ENCODE data around the gene HSPA1L. TPM values are rescaled to one million over a fixed set of nuclear protein-coding genes. Genes with fewer than 3 reads are reported as not detected.
A peak's percentile ranks its signal among the peaks of the same experiment; 100 is the strongest.
"Not testable (repeated sequence)": the region's sequence is repeated elsewhere in the genome, so short reads cannot be mapped to it uniquely, and the experiment has no call there.

HSPA1L gene
- total and polyA plus RNA-seq, 2 donors (not counting 1 experiment from before 2014, with no cell fraction given) = 0.81 to 2.0 TPM

GRCh38 chr6:31819871-31820299 lies 4.8 kb upstream of the HSPA1L start:
- H3K4me1 Mint-ChIP-seq = peaks cover 26% of the 10 kb centered on the region
- TF ChIP-seq, protein P1, sequence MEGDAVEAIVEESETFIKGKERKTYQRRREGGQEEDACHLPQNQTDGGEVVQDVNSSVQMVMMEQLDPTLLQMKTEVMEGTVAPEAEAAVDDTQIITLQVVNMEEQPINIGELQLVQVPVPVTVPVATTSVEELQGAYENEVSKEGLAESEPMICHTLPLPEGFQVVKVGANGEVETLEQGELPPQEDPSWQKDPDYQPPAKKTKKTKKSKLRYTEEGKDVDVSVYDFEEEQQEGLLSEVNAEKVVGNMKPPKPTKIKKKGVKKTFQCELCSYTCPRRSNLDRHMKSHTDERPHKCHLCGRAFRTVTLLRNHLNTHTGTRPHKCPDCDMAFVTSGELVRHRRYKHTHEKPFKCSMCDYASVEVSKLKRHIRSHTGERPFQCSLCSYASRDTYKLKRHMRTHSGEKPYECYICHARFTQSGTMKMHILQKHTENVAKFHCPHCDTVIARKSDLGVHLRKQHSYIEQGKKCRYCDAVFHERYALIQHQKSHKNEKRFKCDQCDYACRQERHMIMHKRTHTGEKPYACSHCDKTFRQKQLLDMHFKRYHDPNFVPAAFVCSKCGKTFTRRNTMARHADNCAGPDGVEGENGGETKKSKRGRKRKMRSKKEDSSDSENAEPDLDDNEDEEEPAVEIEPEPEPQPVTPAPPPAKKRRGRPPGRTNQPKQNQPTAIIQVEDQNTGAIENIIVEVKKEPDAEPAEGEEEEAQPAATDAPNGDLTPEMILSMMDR (IDR thresholded peaks at IDR 0.05) = no peak
- TF ChIP-seq EZH2 (IDR thresholded peaks at IDR 0.05; ENCODE audit: borderline replicate concordance, insufficient read depth, low read depth, low read length, poor library complexity, severe bottlenecking) = no peak
- H3K27ac Mint-ChIP-seq = peak overlapping the region; percentile 38
- Histone ChIP-seq H3K79me2 (ENCODE audit: control insufficient read depth, insufficient read depth, low read length) (no peaks in the 10 kb centered on the region), H3K9me3 (ENCODE audit: control extremely low read depth in 1 of 3, control insufficient read depth in 2 of 3, insufficient read depth in 1 of 3, low read length in 2 of 3) (no peaks in the 10 kb centered on the region), H2AFZ (ENCODE audit: insufficient read depth, low read depth, low read length, poor library complexity, severe bottlenecking) (no peak overlapping the region), H4K20me1 (ENCODE audit: control insufficient read depth, insufficient read depth, low read length, poor library complexity, severe bottlenecking) (no peaks in the 10 kb centered on the region), H3K27me3 (replicated peaks in 1 of 4; ENCODE audit: control extremely low read depth in 1 of 4, control insufficient read depth in 3 of 4, insufficient read depth in 4 of 4, low read length in 3 of 4) (no peaks in the 10 kb centered on the region), H3K27ac (ENCODE audit: low read length in 2 of 2) (no peak overlapping the region), H3K36me3 (replicated peaks in 1 of 2; ENCODE audit: control extremely low read depth in 1 of 2, control insufficient read depth in 1 of 2, extremely low read depth in 1 of 2, insufficient read depth in 2 of 2, low read length in 1 of 2) (no peaks in the 10 kb centered on the region), H3K9ac (ENCODE audit: low read length) (no peak overlapping the region), H3K4me3 (ENCODE audit: control extremely low read depth in 1 of 5, extremely low read depth in 1 of 5, insufficient read depth in 1 of 5, low read depth in 2 of 5, low read length in 4 of 5) (no peak overlapping the region), H3K4me1 (ENCODE audit: control insufficient read depth in 2 of 2, insufficient read depth in 2 of 2, low read length in 2 of 2) (peaks cover 24 to 33% of the 10 kb centered on the region in 2 donors), H3K4me2 (replicated peaks; ENCODE audit: low read depth, low read length, poor library complexity, severe bottlenecking) (no peak overlapping the region)
- intact Hi-C loops (cut with micrococcal nuclease) = loop anchor here (5.0 kb wide), 1 partner anchor 42 kb away; the partner anchor contains the start of gene NEU1
- no peaks in the 10 kb centered on the region for H3K9me3 Mint-ChIP-seq (ENCODE audit: insufficient read depth)
- ChIA-PET CTCF (interaction anchor here (0.7 to 1.5 kb wide), 4 partner anchors 13 to 92 kb away, joined by 3 to 7 read pairs (median 4); partner anchors contain the start of gene LSM2), POLR2A (interaction anchor here (0.7 kb wide), 1 partner anchor 89 kb away, joined by 11 read pairs; no protein-coding TSS in a partner anchor)
- no peak for ATAC-seq (ENCODE audit: low read depth)
- peak overlapping the region; percentile 68 for H3K4me3 Mint-ChIP-seq
- DNase-seq = no peak
- no peaks in the 10 kb centered on the region for H3K27me3 Mint-ChIP-seq

DNA sequence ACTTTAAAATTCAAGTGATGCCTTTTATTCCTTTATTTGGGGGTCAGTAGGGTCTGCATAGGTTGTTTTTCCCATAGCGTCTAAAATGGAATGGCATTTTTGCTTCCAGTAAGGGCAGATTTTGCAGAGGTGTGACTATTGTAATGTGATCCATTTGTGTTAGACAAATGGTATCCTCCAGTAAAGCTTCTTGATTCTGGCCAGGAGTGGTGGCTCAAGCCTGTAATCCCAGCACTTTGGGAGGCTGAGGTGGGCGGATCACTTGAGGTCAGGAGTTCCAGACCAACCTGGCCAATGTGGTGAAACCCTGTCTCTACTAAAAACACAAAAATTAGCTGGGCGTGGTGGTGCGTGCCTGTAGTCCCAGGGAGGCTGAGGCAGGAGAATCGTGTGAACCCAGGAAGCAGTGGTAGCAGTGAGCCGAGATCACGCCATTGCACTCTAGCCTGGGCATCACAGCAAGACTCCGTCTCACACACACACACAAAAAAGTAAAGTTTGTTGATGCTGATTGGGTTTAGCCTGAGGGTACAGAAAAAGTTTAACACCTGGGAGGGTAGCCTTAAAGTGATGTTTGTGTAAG lies 2.9 kb upstream of the HSPA1L start:
- DNase-seq; H3K27me3 ChIP-seq (replicated peaks in 1 of 4; ENCODE audit: control extremely low read depth in 1 of 4, control insufficient read depth in 3 of 4, insufficient read depth in 4 of 4, low read length in 3 of 4); H3K9me3 Mint-ChIP-seq (ENCODE audit: insufficient read depth); H3K79me2 ChIP-seq (ENCODE audit: control insufficient read depth, insufficient read depth, low read length); H3K36me3 ChIP-seq (replicated peaks in 1 of 2; ENCODE audit: control extremely low read depth in 1 of 2, control insufficient read depth in 1 of 2, extremely low read depth in 1 of 2, insufficient read depth in 2 of 2, low read length in 1 of 2); H3K9me3 ChIP-seq (ENCODE audit: control extremely low read depth in 1 of 3, control insufficient read depth in 2 of 3, insufficient read depth in 1 of 3, low read length in 2 of 3); POLR2A ChIA-PET; H3K27me3 Mint-ChIP-seq; H4K20me1 ChIP-seq (ENCODE audit: control insufficient read depth, insufficient read depth, low read length, poor library complexity, severe bottlenecking); ATAC-seq (ENCODE audit: low read depth): not testable (repeated sequence)
- 44% methylated on average over 5 of the region's 8 CpGs for WGBS (ENCODE audit: insufficient coverage)
- H3K4me3 ChIP-seq (ENCODE audit: control extremely low read depth in 1 of 5, extremely low read depth in 1 of 5, insufficient read depth in 1 of 5, low read depth in 2 of 5, low read length in 4 of 5) = peak overlapping the region in 4 of 5 experiments; percentile 4 to 79 (median 40)
- H3K4me3 Mint-ChIP-seq = peak overlapping the region; percentile 53
- H3K27ac ChIP-seq (ENCODE audit: low read length in 2 of 2) = peak overlapping the region in 1 of 2 donors; percentile 47
- intact Hi-C loops (cut with micrococcal nuclease) = loop anchor here (5.0 kb wide), 1 partner anchor 44 kb away; the partner anchor contains the start of gene NEU1
- H3K4me1 ChIP-seq (ENCODE audit: control insufficient read depth in 2 of 2, insufficient read depth in 2 of 2, low read length in 2 of 2) = peaks cover 30 to 48% of the 10 kb centered on the region in 2 donors
- H3K9ac ChIP-seq (ENCODE audit: low read length) = peak overlapping the region; percentile 58
- H3K4me2 ChIP-seq (replicated peaks; ENCODE audit: low read depth, low read length, poor library complexity, severe bottlenecking) = peak overlapping the region; percentile 40
- peaks cover 34% of the 10 kb centered on the region for H3K4me1 Mint-ChIP-seq
- H3K27ac Mint-ChIP-seq = peak overlapping the region; percentile 74
- CTCF ChIA-PET = interaction anchor here (1.0 to 1.2 kb wide), 2 partner anchors 12 to 88 kb away, joined by 3 to 10 read pairs; partner anchors contain the start of gene DDAH2
- peak overlapping the region; percentile 68 for H2AFZ ChIP-seq (ENCODE audit: insufficient read depth, low read depth, low read length, poor library complexity, severe bottlenecking)

DNA sequence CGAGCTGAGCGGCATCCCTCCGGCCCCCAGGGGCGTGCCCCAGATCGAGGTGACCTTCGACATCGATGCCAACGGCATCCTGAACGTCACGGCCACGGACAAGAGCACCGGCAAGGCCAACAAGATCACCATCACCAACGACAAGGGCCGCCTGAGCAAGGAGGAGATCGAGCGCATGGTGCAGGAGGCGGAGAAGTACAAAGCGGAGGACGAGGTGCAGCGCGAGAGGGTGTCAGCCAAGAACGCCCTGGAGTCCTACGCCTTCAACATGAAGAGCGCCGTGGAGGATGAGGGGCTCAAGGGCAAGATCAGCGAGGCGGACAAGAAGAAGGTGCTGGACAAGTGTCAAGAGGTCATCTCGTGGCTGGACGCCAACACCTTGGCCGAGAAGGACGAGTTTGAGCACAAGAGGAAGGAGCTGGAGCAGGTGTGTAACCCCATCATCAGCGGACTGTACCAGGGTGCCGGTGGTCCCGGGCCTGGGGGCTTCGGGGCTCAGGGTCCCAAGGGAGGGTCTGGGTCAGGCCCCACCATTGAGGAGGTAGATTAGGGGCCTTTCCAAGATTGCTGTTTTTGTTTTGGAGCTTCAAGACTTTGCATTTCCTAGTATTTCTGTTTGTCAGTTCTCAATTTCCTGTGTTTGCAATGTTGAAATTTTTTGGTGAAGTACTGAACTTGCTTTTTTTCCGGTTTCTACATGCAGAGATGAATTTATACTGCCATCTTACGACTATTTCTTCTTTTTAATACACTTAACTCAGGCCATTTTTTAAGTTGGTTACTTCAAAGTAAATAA lies 2.2 kb upstream of the HSPA1L start:
- peak; percentile 62 for DNase-seq
- H3K27me3 Mint-ChIP-seq; POLR2A ChIA-PET; ATAC-seq (ENCODE audit: low read depth); H3K79me2 ChIP-seq (ENCODE audit: control insufficient read depth, insufficient read depth, low read length); H4K20me1 ChIP-seq (ENCODE audit: control insufficient read depth, insufficient read depth, low read length, poor library complexity, severe bottlenecking); H3K27me3 ChIP-seq (replicated peaks in 1 of 4; ENCODE audit: control extremely low read depth in 1 of 4, control insufficient read depth in 3 of 4, insufficient read depth in 4 of 4, low read length in 3 of 4); H3K9me3 Mint-ChIP-seq (ENCODE audit: insufficient read depth); H3K36me3 ChIP-seq (replicated peaks in 1 of 2; ENCODE audit: control extremely low read depth in 1 of 2, control insufficient read depth in 1 of 2, extremely low read depth in 1 of 2, insufficient read depth in 2 of 2, low read length in 1 of 2); H3K9me3 ChIP-seq (ENCODE audit: control extremely low read depth in 1 of 3, control insufficient read depth in 2 of 3, insufficient read depth in 1 of 3, low read length in 2 of 3): not testable (repeated sequence)
- intact Hi-C loops (cut with micrococcal nuclease) = loop anchor here (5.0 kb wide), 1 partner anchor 45 kb away; the partner anchor contains the start of gene NEU1
- peaks cover 30% of the 10 kb centered on the region for H3K4me1 Mint-ChIP-seq
- peak overlapping the region; percentile 68 for H2AFZ ChIP-seq (ENCODE audit: insufficient read depth, low read depth, low read length, poor library complexity, severe bottlenecking)
- H3K4me1 ChIP-seq (ENCODE audit: control insufficient read depth in 2 of 2, insufficient read depth in 2 of 2, low read length in 2 of 2) = peaks cover 23 to 43% of the 10 kb centered on the region in 2 donors
- peak overlapping the region; percentile 40 for H3K4me2 ChIP-seq (replicated peaks; ENCODE audit: low read depth, low read length, poor library complexity, severe bottlenecking)
- 16% methylated on average over 7 of the region's 37 CpGs for WGBS (ENCODE audit: insufficient coverage)
- H3K27ac ChIP-seq (ENCODE audit: low read length in 2 of 2) = peak overlapping the region; percentile 41 to 47
- CTCF ChIA-PET = interaction anchor here (1.2 kb wide), 1 partner anchor 13 kb away, joined by 10 read pairs; no protein-coding TSS in a partner anchor
- peak overlapping the region; percentile 58 for H3K9ac ChIP-seq (ENCODE audit: low read length)
- peak overlapping the region; percentile 74 for H3K27ac Mint-ChIP-seq
- H3K4me3 ChIP-seq (ENCODE audit: control extremely low read depth in 1 of 5, extremely low read depth in 1 of 5, insufficient read depth in 1 of 5, low read depth in 2 of 5, low read length in 4 of 5) = peak overlapping the region; percentile 39 to 79 (median 42)
- H3K4me3 Mint-ChIP-seq = peak overlapping the region; percentile 53
